SU-DHL-6 (cell line): Measurements from ENCODE around the gene GIMAP8.

Source experiments
- CTCF ChIP-seq: fragments of 200-600 bp; sonication (generic); IDR thresholded peaks from one replicate; pipeline ENCODE4 v1.5.1; 2017; ENCODE audit warnings: antibody characterized with exemption, mild to moderate bottlenecking, low read length, moderate library complexity; ENCODE audit not compliant: insufficient read depth, poor library complexity, severe bottlenecking
- EZH2phosphoT487 ChIP-seq: fragments of 200-600 bp; sonication (generic), shearing (Covaris generic); conservative IDR thresholded peaks from 2 replicates; pipeline ENCODE4 v1.6.1; 2018; ENCODE audit warnings: mild to moderate bottlenecking, antibody characterized with exemption, low read length, moderate library complexity, mixed read lengths

DNA sequence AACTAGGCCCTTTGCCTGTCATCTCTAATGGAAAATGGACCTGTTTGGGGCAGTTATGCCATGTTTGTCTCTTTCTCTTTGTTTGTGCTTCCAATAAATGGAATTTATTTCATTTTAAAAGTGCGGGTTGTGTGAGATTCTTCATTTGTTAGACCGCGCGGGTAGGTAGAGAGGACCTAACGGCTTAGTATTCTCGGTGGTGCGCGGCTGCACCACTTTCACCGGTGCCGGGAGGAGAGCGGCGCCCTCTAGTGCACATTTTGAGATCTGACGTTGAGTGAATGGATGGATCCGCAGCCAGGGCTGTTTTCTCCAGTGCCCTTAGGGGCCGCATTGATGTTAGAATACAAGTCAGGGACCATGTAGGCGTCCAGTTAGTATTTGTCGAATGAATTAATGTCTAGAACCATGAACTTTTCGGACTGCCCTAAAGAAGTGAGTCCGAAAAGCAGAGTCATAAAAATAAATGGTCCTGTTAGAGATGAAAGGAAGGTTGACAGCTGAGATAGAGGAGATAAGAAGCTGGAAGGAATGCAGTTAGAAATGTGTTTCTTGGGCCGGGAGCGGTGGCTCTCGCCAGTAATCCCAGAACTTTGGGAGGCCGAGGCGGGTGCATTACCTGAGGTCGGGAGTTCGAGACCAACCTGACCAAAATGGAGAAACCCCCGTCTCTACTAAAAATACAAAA is 29.3 kb upstream of the GIMAP8 start:
- TF ChIP-seq CTCF (peak; percentile 63), EZH2phosphoT487 (no peak)
